WTC11 (cell line): ENCODE results near the gene CYSTM1. TPM values are rescaled to one million over a fixed set of nuclear protein-coding genes. Genes with fewer than 3 reads are reported as not detected.

ENCODE experiments used
- ATAC-seq: fragments of 200-7000 bp; cut with Tn5 transposase; 2 replicates; pipeline ENCODE4 v1.10.0; 2021; ENCODE audit warnings: mild to moderate bottlenecking, moderate library complexity
- CTCF ChIA-PET: fragments of 300-600 bp; sonication (Branson Sonifier 250); formaldehyde crosslinking; loops from one replicate; lab custom pipeline; 2021; ENCODE audit warnings: antibody characterized with exemption; lab: Charles Lee
- POLR2A ChIA-PET: fragments of 350-600 bp; sonication (Branson Sonifier 250); formaldehyde crosslinking; loops from one replicate; lab custom pipeline; 2021; ENCODE audit warnings: antibody characterized with exemption; lab: Charles Lee
- DNase-seq: peaks from one replicate; pipeline ENCODE4 v3.0.0; 2021; ENCODE audit warnings: low spot score
- H3K27ac Mint-ChIP-seq: 2 replicates; pipeline ENCODE4 v1.8.0; 2021; ENCODE audit warnings: mixed read lengths
- H3K27me3 Mint-ChIP-seq: 2 replicates; pipeline ENCODE4 v1.8.0; 2021; ENCODE audit warnings: low read depth, mild to moderate bottlenecking, moderate library complexity, mixed read lengths
- H3K36me3 Mint-ChIP-seq: 2 replicates; pipeline ENCODE4 v1.8.0; 2021; ENCODE audit warnings: mixed read lengths
- H3K4me1 Mint-ChIP-seq: 2 replicates; pipeline ENCODE4 v1.8.0; 2022; ENCODE audit warnings: mixed read lengths
- H3K4me3 Mint-ChIP-seq: 2 replicates; pipeline ENCODE4 v1.8.0; 2021; ENCODE audit warnings: mild to moderate bottlenecking, moderate library complexity, mixed read lengths
- H3K9me3 Mint-ChIP-seq: 2 replicates; pipeline ENCODE4 v1.8.0; 2021; ENCODE audit warnings: mixed read lengths
- AR ChIP-seq: fragments of 250-450 bp; sonication (Bioruptor Pico); IDR thresholded peaks from 2 replicates; pipeline ENCODE4 v1.9.0; 2021; ENCODE audit warnings: mild to moderate bottlenecking
- CBFB ChIP-seq: sonication (generic); formaldehyde crosslinking; IDR thresholded peaks from 2 replicates; pipeline ENCODE4 v1.8.1; 2022; ENCODE audit warnings: mild to moderate bottlenecking, low read depth, missing genetic modification reagents
- CDX4 ChIP-seq: fragments of 250-450 bp; sonication (Bioruptor Pico); IDR thresholded peaks from 2 replicates; pipeline ENCODE4 v1.9.0; 2021; ENCODE audit warnings: moderate library complexity, mild to moderate bottlenecking, inconsistent platforms, borderline replicate concordance
- CREM ChIP-seq: sonication (generic); formaldehyde crosslinking; IDR thresholded peaks from 2 replicates; pipeline ENCODE4 v1.8.1; 2022; ENCODE audit warnings: mild to moderate bottlenecking, missing genetic modification reagents, moderate library complexity
- E2F4 ChIP-seq: sonication (generic); formaldehyde crosslinking; IDR thresholded peaks from 2 replicates; pipeline ENCODE4 v1.8.1; 2022; ENCODE audit warnings: low read depth, mild to moderate bottlenecking, moderate library complexity, missing genetic modification reagents, borderline replicate concordance
- ELF4 ChIP-seq: sonication (generic); formaldehyde crosslinking; IDR thresholded peaks from 2 replicates; pipeline ENCODE4 v1.8.1; 2022; ENCODE audit warnings: low read depth, mild to moderate bottlenecking, moderate library complexity, missing genetic modification reagents
- EMX1 ChIP-seq: fragments of 250-450 bp; sonication (Bioruptor Pico); IDR thresholded peaks from 2 replicates; pipeline ENCODE4 v1.8.0; 2021; ENCODE audit warnings: mild to moderate bottlenecking
- HMGA2 ChIP-seq: fragments of 250-450 bp; sonication (Bioruptor Pico); IDR thresholded peaks from 2 replicates; pipeline ENCODE4 v1.4.0; 2021; ENCODE audit warnings: mild to moderate bottlenecking, moderate library complexity
- MLX ChIP-seq: sonication (generic); formaldehyde crosslinking; IDR thresholded peaks from 2 replicates; pipeline ENCODE4 v1.8.1; 2023; ENCODE audit warnings: mild to moderate bottlenecking, missing genetic modification reagents, moderate library complexity
- MXD4 ChIP-seq: fragments of 250-450 bp; sonication (Bioruptor Pico); IDR thresholded peaks from 2 replicates; pipeline ENCODE4 v1.8.0; 2021; ENCODE audit warnings: mild to moderate bottlenecking, moderate library complexity, borderline replicate concordance
- NFE2L1 ChIP-seq: sonication (generic); formaldehyde crosslinking; IDR thresholded peaks from 2 replicates; pipeline ENCODE4 v1.8.1; 2023; ENCODE audit warnings: missing genetic modification reagents
- NR2C2 ChIP-seq: sonication (generic); formaldehyde crosslinking; IDR thresholded peaks from 2 replicates; pipeline ENCODE4 v1.8.0; 2022; ENCODE audit warnings: mild to moderate bottlenecking, missing genetic modification reagents
- SMAD4 ChIP-seq: sonication (generic); formaldehyde crosslinking; IDR thresholded peaks from 2 replicates; pipeline ENCODE4 v1.8.0; 2022; ENCODE audit warnings: mild to moderate bottlenecking, missing genetic modification reagents
- SOX15 ChIP-seq: fragments of 250-450 bp; sonication (Bioruptor Pico); IDR thresholded peaks from 2 replicates; pipeline ENCODE4 v1.9.0; 2021; ENCODE audit warnings: mild to moderate bottlenecking
- TCF7 ChIP-seq: sonication (generic); formaldehyde crosslinking; IDR thresholded peaks from 2 replicates; pipeline ENCODE4 v1.8.0; 2022; ENCODE audit warnings: mild to moderate bottlenecking, low read depth, missing genetic modification reagents, moderate library complexity
- TEAD1 ChIP-seq: sonication (generic); formaldehyde crosslinking; IDR thresholded peaks from 2 replicates; pipeline ENCODE4 v1.8.0; 2022; ENCODE audit warnings: mild to moderate bottlenecking, missing genetic modification reagents
- TP53 ChIP-seq: sonication (generic); formaldehyde crosslinking; IDR thresholded peaks from 2 replicates; pipeline ENCODE4 v1.8.1; 2023; ENCODE audit warnings: mild to moderate bottlenecking, missing genetic modification reagents
- ZBTB21 ChIP-seq: sonication (generic); formaldehyde crosslinking; IDR thresholded peaks from 2 replicates; pipeline ENCODE4 v1.8.1; 2023; ENCODE audit warnings: mild to moderate bottlenecking, missing genetic modification reagents, borderline replicate concordance
- ZMAT4 ChIP-seq: fragments of 250-450 bp; sonication (Bioruptor Pico); IDR thresholded peaks from 2 replicates; pipeline ENCODE4 v1.9.0; 2021; ENCODE audit warnings: mild to moderate bottlenecking
- ZNF232 ChIP-seq: sonication (generic); formaldehyde crosslinking; IDR thresholded peaks from 2 replicates; pipeline ENCODE4 v1.8.0; 2022; ENCODE audit warnings: mild to moderate bottlenecking, missing genetic modification reagents
- ZNF416 ChIP-seq: fragments of 250-450 bp; sonication (Bioruptor Pico); IDR thresholded peaks from 2 replicates; pipeline ENCODE4 v1.9.0; 2021; ENCODE audit warnings: mild to moderate bottlenecking, inconsistent platforms
- total RNA-seq: library from RNA; stranded (reverse); gene quantifications from 3 replicates; pipeline ENCODE4 v1.2.3, GENCODE V29; 2021
- TF ChIP-seq, protein P1 (sequence below): sonication (generic); formaldehyde crosslinking; IDR thresholded peaks from 2 replicates; pipeline ENCODE4 v1.8.0; 2022; ENCODE audit warnings: mild to moderate bottlenecking, missing genetic modification reagents
- TF ChIP-seq, protein P2 (sequence below): fragments of 250-450 bp; sonication (Bioruptor Pico); conservative IDR thresholded peaks from 2 replicates; pipeline ENCODE4 v1.9.0; 2021; ENCODE audit warnings: mild to moderate bottlenecking
- TF ChIP-seq, protein P3 (sequence below): fragments of 250-450 bp; sonication (Bioruptor Pico); IDR thresholded peaks from 2 replicates; pipeline ENCODE4 v1.8.0; 2021; ENCODE audit warnings: mild to moderate bottlenecking

Gene CYSTM1
- total RNA-seq, 1 experiment from 2014 or later = 29.3 TPM

DNA sequence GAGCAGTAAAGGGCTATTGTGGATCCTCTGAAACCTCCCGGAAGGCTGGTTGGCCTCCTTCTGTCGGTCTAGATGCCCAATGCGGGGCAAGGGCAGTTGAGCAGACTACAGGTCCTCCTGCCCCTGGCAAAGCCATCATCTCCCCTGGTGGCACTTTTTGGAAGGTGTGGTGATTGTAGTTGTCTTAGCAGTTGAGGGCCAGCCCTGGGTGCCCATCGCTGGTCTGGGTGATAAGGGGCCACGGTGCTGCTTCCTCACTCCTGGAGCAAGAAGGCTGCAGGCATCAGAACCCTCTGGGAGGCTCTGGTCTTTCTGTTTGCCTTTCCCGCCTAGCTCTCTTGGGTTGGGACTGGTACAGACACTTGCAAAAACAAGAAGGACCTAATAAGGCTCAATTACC lies 63.8 kb downstream of the CYSTM1 start:
- no peak overlapping the region for H3K27ac Mint-ChIP-seq
- TF ChIP-seq TCF7 (CRISPR knock-in tag) (no peak), CBFB (CRISPR knock-in tag) (no peak), CDX4 (CRISPR knock-in tag) (no peak), MXD4 (CRISPR knock-in tag) (no peak), CREM (CRISPR knock-in tag) (no peak), SMAD4 (CRISPR knock-in tag) (no peak), ZBTB21 (no peak), NFE2L1 (CRISPR knock-in tag) (no peak), ZNF232 (no peak), E2F4 (CRISPR knock-in tag) (no peak), EMX1 (CRISPR knock-in tag) (no peak), SOX15 (CRISPR knock-in tag) (no peak), TEAD1 (CRISPR knock-in tag) (no peak), MLX (CRISPR knock-in tag) (no peak), HMGA2 (CRISPR knock-in tag) (no peak), ZMAT4 (CRISPR knock-in tag) (no peak), TP53 (no peak)
- TF ChIP-seq, protein P1, sequence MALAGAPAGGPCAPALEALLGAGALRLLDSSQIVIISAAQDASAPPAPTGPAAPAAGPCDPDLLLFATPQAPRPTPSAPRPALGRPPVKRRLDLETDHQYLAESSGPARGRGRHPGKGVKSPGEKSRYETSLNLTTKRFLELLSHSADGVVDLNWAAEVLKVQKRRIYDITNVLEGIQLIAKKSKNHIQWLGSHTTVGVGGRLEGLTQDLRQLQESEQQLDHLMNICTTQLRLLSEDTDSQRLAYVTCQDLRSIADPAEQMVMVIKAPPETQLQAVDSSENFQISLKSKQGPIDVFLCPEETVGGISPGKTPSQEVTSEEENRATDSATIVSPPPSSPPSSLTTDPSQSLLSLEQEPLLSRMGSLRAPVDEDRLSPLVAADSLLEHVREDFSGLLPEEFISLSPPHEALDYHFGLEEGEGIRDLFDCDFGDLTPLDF (CRISPR knock-in tag) = no peak
- TF ChIP-seq, protein P2, sequence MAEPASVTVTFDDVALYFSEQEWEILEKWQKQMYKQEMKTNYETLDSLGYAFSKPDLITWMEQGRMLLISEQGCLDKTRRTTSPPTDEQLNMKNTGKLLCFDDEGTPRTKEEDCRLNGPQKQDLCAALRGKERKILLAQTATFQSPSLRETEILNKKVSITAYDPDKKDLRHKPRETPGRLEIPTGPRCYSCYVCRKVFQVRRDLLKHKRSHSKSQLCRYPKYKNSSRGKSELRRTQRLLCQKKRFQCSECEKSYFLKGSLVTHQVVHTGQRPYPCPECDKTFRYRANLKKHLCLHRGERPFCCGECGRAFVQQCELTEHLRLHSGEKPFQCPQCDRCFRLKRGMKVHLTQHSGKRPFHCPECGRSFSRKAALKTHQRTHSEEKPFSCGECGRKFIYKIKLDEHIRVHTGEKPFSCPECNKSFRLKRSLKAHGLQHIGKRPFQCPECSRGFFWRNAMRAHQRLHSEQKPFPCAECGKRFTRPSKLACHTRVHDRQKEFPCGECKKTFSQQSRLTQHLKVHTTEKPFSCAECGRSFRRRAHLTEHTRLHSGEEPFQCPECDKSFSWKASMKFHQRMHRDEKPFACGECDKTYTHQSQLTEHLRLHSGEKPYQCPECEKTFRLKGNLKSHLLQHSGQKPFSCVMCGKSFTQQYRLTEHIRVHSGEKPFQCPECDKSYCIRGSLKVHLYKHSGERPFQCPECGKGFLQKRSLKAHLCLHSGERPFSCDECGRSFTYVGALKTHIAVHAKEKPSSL (CRISPR knock-in tag) = no peak
- no peak for ATAC-seq
- no peaks in the 10 kb centered on the region for H3K27me3 Mint-ChIP-seq
- no peaks in the 10 kb centered on the region for H3K36me3 Mint-ChIP-seq
- CTCF ChIA-PET = interaction anchor here (1.0 to 11.7 kb wide), 16 partner anchors 8 to 481 kb away, joined by 3 to 621 read pairs (median 8); partner anchors contain the start of genes HBEGF, IK, NDUFA2 and PFDN1
- H3K9me3 Mint-ChIP-seq = no peaks in the 10 kb centered on the region
- H3K4me3 Mint-ChIP-seq = no peak overlapping the region
- H3K4me1 Mint-ChIP-seq = peaks cover 16% of the 10 kb centered on the region
- POLR2A ChIA-PET = interaction anchor here (0.7 to 4.0 kb wide), 2 partner anchors 107 to 112 kb away, joined by 6 to 24 read pairs; partner anchors contain the start of gene HBEGF
- no peak for DNase-seq

- CTCF ChIA-PET = interaction anchor here (0.6 to 11.7 kb wide), 56 partner anchors 9 to 481 kb away, joined by 3 to 621 read pairs (median 5); partner anchors contain the start of genes ANKHD1, HARS1, HARS2 and HBEGF
- H3K27me3 Mint-ChIP-seq = no peaks in the 10 kb centered on the region
- POLR2A ChIA-PET = interaction anchor here (0.7 to 4.0 kb wide), 2 partner anchors 107 to 112 kb away, joined by 6 to 24 read pairs; partner anchors contain the start of gene HBEGF
- H3K36me3 Mint-ChIP-seq = peaks cover 2% of the 10 kb centered on the region; the same call in 1 of the 2 replicates
- no peak overlapping the region for H3K27ac Mint-ChIP-seq
- DNase-seq (no peak), ATAC-seq (peak; percentile 4)
- peaks cover 17% of the 10 kb centered on the region for H3K4me1 Mint-ChIP-seq
- no peaks in the 10 kb centered on the region for H3K9me3 Mint-ChIP-seq
- no peak overlapping the region for H3K4me3 Mint-ChIP-seq
- no peak for TF ChIP-seq ELF4 (CRISPR knock-in tag)
- TF ChIP-seq NR2C2 (CRISPR knock-in tag) = no peak
- no peak for TF ChIP-seq AR (CRISPR knock-in tag)
- TF ChIP-seq ZNF416 (CRISPR knock-in tag) = no peak
- TF ChIP-seq, protein P3, sequence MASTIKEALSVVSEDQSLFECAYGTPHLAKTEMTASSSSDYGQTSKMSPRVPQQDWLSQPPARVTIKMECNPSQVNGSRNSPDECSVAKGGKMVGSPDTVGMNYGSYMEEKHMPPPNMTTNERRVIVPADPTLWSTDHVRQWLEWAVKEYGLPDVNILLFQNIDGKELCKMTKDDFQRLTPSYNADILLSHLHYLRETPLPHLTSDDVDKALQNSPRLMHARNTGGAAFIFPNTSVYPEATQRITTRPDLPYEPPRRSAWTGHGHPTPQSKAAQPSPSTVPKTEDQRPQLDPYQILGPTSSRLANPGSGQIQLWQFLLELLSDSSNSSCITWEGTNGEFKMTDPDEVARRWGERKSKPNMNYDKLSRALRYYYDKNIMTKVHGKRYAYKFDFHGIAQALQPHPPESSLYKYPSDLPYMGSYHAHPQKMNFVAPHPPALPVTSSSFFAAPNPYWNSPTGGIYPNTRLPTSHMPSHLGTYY (CRISPR knock-in tag) = no peak
- TF ChIP-seq, protein P1 (CRISPR knock-in tag) = no peak
These were observed 64.5 kb downstream of the CYSTM1 start for GRCh38 chr5:140239461-140239860.
